AG10803 (cell line): ENCODE measurements around the gene STARD9.

ENCODE experiments used
- DNase-seq: peaks from one replicate; pipeline ENCODE4 v3.0.0; 2010; ENCODE audit warnings: low read depth
- H3K4me3 ChIP-seq: 2 replicates; pipeline ENCODE4 v1.5.1; 2011; ENCODE audit warnings: mild to moderate bottlenecking, low read length, control low read depth
- TF ChIP-seq, protein P1 (sequence below): conservative IDR thresholded peaks from 2 replicates; pipeline ENCODE4 v1.5.1; 2011; ENCODE audit warnings: mild to moderate bottlenecking, low read length, control low read depth, inconsistent platforms

The STARD9 gene

DNA sequence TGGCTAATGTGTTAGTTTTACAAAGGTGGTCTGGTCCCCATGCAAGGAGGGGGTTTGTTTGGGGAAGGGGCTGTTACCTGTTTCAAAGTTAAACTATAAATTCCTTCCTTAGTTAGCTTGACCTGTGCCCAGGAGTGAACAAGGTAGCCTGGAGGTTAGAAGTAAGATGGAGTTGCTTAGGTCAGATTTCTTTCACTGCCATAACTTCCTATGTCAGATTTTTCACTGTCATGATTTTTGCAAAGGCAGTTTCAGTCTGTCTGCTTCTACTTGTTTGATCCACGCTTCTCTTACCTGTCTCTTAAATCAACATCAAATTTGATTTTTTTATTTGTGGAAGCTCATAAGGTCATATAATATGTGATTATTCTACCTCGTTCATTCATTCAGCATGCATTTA, 28.6 kb downstream of the STARD9 start:
- TF ChIP-seq, protein P1, sequence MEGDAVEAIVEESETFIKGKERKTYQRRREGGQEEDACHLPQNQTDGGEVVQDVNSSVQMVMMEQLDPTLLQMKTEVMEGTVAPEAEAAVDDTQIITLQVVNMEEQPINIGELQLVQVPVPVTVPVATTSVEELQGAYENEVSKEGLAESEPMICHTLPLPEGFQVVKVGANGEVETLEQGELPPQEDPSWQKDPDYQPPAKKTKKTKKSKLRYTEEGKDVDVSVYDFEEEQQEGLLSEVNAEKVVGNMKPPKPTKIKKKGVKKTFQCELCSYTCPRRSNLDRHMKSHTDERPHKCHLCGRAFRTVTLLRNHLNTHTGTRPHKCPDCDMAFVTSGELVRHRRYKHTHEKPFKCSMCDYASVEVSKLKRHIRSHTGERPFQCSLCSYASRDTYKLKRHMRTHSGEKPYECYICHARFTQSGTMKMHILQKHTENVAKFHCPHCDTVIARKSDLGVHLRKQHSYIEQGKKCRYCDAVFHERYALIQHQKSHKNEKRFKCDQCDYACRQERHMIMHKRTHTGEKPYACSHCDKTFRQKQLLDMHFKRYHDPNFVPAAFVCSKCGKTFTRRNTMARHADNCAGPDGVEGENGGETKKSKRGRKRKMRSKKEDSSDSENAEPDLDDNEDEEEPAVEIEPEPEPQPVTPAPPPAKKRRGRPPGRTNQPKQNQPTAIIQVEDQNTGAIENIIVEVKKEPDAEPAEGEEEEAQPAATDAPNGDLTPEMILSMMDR: no peak
- no peak for DNase-seq
- no peak overlapping the region for H3K4me3 ChIP-seq

DNA sequence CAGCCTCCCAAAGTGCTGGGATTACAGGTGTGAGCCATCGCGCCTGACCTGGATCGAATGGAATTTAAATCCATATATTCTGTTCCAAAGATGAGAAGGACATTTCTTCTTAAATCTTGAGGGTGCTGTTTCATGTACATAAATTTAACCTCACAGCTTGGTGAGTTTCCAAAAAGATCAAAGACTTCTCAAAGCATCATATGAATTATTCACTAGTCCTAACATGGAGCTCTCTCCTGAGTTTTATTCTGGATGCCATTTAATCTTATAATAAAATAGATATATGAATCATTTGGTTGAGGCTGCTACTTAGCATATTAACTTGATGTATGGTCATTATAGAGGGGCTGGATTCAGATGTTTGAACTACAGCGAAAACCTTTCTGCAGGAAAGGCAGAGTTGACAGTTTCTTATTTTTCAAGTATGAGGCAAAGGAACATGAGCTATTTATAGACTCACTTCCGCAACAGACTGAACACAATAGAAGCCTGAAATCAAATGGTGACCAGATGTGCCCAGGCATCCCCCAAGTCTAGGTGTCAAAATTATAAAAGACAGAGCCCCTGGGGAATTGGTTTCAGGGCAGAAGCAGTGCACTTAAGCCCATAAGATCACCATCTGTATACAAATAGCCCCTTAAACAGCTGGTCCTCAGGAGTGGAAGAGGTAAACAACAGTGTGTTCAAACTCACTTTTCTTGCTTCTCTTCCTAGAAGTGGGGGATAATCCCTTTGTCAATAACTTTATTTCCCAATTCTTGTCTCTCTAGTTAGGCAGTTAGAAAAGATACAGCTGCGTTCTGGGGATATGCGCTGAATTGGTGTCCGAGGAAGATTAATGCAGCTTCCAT, 29.7 kb downstream of the STARD9 start:
- no peak overlapping the region for H3K4me3 ChIP-seq
- peak; percentile 65 for DNase-seq
- TF ChIP-seq, protein P1: no peak

DNA sequence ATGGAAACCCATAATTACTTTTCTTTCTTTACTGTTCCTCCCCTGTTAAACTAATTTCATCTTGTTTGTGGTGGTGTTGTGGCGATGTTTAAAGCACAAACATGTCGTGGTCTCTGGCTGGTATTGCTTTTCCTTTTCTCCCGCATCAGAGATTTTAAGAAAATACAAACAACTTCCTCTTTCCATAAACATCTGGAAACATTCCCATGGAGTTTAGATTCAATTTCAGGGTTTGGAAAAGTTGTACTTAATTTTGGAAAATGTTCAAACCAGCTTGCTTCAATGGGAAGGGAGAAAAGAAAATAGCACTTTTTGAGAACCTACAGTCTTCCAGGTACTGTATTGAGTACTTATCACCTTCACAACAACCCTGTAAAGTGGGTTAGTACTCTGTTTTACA, 30.4 kb downstream of the STARD9 start:
- no peak overlapping the region for H3K4me3 ChIP-seq
- no peak for DNase-seq
- TF ChIP-seq, protein P1: no peak

DNA sequence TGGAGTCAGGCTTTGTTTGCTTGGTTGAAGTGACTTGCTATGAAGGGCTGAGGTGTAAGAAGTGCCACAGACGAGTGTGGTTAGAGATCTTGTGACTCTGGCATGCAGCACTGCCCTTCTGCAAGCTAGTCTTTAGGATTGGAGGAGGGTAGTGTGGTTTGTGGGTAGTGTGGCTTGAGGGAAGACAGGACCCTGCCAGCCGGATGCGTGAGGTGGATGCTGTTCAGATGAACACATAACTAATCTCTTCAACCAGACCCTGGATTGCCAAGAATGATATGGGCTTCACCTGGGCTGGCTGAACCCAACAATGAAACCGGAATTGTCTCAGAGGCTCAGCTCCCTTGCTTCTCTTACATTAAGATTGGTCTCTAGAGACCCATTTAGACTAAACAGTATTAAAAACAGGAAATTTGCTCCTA, 32.7 kb downstream of the STARD9 start:
- H3K4me3 ChIP-seq: no peak overlapping the region
- peak; percentile 65 for DNase-seq
- TF ChIP-seq, protein P1: no peak

DNA sequence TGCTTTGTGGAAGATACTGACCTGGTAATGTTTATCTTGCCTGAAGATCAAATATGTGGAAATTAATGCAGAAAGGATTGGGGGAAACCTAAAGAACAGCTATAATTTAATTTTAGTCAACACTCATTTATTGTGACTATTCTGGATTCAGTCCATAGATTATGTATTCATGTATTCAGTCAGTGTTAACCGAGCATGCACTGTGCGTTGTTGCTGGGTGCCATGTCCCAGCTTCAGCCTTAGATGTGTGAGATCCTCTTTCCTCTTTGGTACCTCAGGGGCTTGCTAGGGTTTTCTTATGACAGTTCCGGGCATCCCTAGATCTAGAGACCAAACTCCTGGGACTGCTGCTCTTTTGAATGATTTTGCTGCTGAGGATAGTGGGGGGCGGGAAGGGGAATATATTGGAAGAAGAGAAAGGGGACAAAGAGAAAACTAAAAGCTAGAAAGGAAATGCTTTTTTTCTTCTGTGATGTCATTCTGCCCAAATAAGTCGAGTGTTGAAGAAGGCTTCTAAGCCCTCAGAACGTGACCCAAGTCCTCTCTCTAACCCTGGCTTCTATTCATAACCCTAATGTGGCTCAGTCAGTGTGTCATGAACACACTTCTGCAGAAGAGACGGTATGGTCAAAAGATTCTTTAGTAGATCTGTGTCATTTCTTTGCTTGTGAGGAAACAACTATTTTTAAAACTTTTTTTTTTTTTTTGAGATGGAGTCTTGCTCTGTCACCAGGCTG, 33.5 kb downstream of the STARD9 start:
- no peak overlapping the region for H3K4me3 ChIP-seq
- TF ChIP-seq, protein P1: no peak
- no peak for DNase-seq

DNA sequence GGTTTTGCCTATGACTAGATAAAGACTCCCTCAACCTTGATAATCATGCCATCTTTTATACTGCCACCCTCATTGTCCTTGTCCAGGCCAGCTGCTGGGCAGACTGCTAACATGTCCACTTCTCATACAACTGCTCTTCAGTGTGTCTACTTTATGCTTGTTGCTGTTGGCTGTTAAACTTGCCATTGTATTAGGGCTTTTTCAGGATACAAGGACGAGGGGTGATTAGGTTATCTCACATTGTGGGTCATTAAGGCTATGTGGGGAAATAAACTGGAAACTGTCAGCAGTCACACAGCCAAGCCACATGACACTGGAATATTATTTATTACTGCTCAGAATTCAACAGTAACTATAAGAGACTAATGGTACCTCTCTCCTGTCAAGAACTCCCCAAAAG, 36.1 kb downstream of the STARD9 start:
- H3K4me3 ChIP-seq: no peak overlapping the region
- TF ChIP-seq, protein P1: no peak
- no peak for DNase-seq
